Measurements from ENCODE around the gene STRA8.

DNA sequence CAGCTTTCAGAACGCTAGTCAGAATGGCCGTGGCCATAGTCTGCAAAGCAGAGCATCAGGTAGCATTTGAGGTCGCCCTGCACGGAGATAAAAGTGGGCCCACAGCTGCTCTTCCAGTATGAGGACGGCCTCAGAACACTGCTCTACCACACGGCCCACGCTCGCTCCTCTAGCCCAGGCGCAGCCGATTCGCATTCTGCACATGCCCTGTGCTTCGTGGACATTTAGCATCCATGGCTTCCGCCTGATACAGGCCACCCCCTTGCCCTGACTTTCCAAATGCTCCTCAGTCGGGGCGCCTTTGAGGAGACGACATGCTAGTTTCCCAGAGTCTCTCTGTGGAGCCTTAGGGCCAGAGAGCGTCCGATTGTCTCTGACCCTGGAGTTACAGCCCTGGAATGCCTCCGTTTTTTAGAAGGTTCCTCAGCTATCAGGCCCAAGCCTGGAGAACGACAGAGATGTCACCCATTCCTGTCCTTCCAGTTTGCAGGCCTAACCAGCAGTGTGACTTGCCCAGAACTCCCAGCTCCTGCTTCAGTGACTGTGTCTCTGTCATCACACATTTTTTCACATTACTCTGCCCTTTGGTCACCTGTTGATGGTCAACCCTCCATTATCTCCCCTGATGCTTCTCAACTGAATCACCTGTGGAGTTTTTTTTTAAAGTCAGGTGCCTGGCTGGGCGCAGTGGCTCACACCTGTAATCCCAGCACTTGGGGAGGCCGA lies 14.3 kb downstream of the STRA8 start:
- TF ChIP-seq TARDBP (IDR thresholded peaks at IDR 0.05) (no peak), CTBP1 (IDR thresholded peaks at IDR 0.05; ENCODE audit: borderline replicate concordance) (no peak), FOXA1 (IDR thresholded peaks at IDR 0.05) (no peak), ARNT (IDR thresholded peaks at IDR 0.05) (no peak), BHLHE40 (IDR thresholded peaks at IDR 0.05; ENCODE audit: borderline replicate concordance) (no peak), FOXM1 (IDR thresholded peaks at IDR 0.05; ENCODE audit: borderline replicate concordance) (no peak), SP1 (IDR thresholded peaks at IDR 0.05) (no peak), ELF4 (IDR thresholded peaks at IDR 0.05) (no peak), ZNF384 (IDR thresholded peaks at IDR 0.05) (no peak), SUZ12 (IDR thresholded peaks at IDR 0.05) (no peak), HDGF (IDR thresholded peaks at IDR 0.05; ENCODE audit: borderline replicate concordance) (no peak), LEF1 (IDR thresholded peaks at IDR 0.05; ENCODE audit: borderline replicate concordance) (no peak), FOXK2 (IDR thresholded peaks at IDR 0.05) (no peak)

All from HEK293T (cell line).